ENCODE measurements around the gene KRTAP12-1.
"Not testable (repeated sequence)": the region's sequence is repeated elsewhere in the genome, so short reads cannot be mapped to it uniquely, and the experiment has no call there.

The KRTAP12-1 gene

DNA sequence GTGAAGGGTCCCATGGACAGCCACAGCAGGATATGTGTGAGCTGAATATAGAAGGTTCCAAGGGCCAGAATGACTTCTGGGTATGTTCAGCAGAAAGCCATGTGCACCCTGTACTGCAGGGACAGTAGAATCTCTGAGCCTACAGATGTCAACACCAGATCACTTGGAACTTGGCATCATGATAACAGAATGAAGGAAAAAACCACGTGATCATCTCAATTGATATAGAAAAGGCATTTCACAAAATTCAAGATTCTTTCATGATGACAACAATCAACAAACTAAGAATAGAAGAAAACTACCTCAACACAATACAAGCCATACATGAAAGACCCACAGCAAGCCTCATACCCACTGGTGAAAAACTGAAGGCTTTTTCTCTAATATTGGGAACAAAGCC is 14.4 kb downstream of the KRTAP12-1 start:
- no peak for DNase-seq (ENCODE audit: low read depth in 2 of 2)

DNA sequence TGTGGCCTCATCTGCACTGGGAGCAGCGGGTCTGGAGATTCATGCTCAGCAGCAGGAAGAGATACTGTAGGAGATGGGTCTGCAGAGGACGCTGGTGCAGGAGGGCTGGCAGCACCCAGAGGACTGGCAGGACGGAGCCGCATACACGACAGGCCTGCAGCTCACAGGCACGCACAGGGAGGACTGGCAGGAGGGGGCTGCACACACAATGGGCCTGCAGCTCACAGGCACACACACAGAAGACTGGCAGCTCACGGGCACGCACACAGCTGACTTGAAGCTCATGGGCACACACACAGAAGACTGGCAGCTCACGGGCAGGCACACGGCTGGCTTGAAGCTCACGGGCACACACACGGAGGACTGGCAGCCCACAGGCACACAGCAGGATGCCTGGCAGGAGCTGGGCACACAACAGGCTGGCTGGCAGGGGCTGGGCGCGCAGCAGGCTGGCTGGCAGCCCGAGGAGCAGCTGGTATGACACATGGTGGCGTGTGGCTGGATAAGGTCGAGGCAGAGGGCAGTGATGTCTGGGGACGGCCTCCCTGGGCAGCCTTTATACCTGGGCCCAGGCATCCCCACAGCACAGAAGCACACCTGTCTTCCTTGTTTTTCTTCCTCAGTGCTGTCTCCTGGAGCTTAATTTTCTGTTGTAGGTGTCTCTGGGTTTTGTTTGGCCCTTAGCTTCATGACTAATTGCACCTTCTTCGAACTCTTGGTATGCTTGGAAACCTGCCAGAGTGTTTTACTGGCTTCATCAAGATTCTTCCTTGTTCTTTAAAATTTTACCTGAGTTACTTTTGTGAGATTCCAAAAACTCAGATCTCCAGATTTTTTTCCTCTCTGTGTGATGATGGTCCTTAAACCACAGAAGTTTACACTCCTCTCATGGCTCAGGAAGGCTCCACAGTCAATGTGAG is 15.3 kb downstream of the KRTAP12-1 start, which contains the start of gene KRTAP12-2:
Gene KRTAP12-2 (minus strand): TSS at position 527 of the 920 bp plus-strand sequence. CDS start 41 bp downstream, at position 486.
- DNase-seq (ENCODE audit: low read depth in 2 of 2) = no peak

DNA sequence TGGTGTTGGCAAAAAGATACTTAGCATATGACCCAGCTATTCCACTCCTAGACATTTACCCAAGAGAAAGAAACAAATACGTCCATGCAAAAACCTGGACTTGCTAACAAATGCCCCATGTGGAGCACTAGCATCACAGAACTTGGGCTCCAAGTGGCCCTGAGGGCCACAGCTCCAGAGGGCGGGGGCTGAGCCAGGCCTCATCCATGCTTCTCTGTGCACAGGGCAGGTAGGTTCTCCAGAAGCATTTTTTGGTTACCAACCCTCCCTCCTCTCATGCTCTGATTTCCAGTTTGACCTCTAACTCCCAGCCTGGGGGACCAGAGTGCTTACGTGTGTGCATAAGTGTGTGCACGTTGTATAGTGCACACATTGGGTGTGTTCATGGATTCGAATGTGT is 17.3 kb downstream of the KRTAP12-1 start:
- no peak for DNase-seq (ENCODE audit: low read depth in 2 of 2)

DNA sequence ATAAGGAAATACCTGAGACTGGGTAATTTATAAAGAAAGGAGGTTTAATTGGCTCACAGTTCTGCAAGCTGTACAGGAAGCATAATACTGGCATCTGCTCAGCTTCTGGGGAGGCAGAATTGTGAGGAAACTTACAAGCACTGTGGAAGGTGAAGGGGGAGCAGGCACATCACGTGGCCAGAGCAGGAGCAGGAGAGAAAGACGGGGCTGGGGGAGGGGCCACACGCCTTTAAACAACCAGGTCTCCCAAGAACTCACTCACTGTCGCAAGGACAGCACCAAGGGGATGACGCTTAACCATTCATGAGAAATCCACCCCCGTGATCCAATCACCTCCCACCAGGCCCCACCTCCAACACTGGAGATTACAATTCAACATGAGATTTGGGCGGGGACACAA is 20.4 kb downstream of the KRTAP12-1 start:
- not testable (repeated sequence) for DNase-seq (ENCODE audit: low read depth in 2 of 2)

DNA sequence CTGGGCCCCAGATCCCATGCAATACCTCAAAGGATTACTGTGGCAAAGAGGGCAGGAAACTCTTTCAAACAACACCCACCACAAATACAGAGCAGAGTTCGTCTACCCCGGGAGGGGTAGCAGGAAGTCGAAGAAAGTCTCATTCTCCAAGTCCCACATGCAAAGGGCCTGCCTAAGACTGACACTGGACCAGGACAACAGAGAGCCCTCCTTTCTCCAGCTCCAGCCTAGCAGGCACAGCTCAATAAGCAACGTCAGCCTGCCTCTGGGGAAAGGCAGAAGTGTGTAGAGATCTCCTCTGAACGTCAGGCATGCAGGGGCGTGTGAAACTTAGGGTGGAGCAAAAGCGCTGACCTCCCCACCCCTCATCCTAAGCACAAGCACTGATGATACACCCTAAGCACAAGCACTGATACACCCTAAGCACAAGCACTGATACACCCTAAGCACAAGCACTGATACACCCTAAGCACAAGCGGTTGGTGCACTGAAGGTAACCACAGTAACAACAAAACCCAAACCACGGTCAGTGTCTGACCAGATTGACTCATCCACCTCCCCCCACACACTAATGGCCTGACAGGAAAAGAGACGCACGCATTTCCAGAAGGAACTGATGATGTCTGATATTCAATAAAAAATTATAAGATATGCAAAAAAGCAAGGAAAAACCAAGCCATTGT is 22.9 kb downstream of the KRTAP12-1 start:
- DNase-seq (ENCODE audit: low read depth in 2 of 2) = no peak

DNA sequence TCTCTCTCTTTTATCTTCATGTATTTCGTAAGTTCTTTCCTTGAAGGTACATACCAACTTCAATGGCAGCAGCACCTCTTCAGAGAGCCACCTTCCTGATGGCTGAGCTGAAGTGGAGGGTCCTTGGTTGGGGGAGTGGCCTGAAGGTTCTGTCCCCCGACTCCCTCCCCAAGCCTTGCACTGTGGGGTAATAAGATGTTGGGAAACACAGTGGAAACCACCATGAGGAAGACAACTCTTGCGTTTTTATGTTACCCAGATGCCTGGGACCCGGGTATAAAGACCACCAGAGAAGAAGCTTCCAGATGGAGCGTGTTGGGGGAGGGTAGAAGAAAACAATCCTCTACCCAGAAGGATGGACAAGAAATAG is 23.4 kb downstream of the KRTAP12-1 start:
- DNase-seq (ENCODE audit: low read depth in 2 of 2) = no peak

DNA sequence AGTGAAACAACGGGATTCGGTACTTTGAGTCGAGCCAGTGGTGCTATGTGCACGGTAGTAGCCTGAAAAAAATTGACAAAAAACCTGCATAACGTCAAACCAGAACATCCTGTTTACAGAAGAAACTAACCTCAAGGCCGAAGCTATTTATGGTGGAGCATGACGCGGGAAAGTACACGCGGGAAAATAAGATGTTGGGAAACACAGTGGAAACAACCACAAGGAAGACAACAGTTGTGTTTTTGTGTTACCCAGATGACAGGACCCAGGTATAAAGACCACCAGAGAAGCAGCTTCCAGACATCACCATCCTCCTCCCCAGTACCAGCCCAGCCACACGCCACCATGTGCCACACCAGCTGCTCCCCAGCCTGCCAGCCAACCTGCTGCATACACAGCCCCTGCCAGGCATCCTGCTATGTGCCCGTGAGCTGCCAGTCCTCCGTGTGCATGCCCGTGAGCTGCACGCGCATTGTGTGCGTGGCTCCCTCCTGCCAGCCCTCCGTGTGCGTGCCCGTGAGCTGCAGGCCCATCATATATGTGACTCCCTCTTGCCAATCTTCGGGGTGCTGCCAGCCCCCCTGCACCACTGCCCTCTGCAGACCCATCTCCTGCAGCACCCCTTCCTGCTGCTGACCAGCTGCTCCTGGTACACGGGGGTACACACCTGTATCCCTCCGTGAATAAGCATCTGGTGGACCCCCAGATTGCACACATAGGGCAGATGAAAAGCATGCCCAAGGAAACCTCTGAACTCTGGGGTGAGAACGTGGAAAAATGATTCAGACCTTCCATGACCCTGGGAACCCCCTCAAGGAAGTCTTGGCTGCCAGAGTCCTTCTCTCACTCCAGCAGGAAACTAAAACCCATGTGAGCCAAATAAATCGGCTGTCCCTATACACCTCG is 24.1 kb downstream of the KRTAP12-1 start, which contains the start of gene KRTAP12-3:
Gene KRTAP12-3 (plus strand): TSS at position 298 of the 906 bp plus-strand sequence. CDS start 48 bp downstream, at position 346.
- DNase-seq (ENCODE audit: low read depth in 2 of 2) = no peak

DNA sequence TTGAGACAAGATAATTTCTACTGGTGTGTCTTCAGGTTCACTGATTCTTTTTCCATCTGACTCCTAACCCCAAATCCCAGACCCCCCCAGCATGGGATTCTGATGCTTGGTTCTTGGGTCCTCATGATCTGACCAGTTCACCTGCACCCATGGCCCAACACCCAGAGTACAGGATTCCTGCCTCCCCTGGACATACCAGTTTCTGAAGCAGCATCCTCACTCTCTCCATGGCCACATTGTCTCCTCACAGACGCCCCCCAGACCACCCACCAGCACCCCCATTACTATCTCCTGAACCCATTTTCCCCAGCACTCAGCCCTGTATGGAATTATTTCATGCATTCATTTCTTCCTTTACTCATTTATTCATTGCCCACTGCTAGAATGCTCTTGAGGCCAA is 25.1 kb downstream of the KRTAP12-1 start:
- DNase-seq (ENCODE audit: low read depth in 2 of 2) = no peak

DNA sequence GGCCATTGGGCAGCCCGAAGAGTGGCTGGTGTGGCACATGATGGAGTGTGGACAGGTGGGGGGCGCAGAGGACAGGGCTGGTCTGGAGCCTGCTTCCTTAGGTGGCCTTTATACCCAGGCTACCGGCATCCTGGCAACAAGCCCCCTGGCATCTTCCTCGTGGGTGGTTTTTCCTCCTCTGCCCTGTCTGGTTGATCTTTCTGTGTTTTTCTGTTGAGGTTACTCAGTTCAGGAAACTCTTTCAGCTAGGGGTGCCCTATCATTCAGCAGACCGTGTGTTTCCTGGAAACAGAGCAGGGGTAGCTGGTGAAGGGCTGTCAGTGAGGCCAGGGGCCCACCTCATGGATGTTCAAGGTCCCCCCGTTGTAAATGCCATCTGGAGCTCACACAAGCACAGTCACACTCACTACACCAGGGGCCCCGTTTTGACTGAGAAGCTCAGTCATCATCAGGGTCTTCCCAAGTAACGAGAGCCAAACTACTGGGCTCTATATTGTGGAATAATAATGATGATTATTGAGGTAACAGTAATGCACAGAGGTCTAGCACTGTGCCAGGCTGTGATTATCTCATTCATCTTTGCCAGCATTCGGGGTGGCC is 27.3 kb downstream of the KRTAP12-1 start, which contains the start of gene KRTAP12-4:
Gene KRTAP12-4 (minus strand): TSS at position 84 of the 600 bp plus-strand sequence. CDS start 45 bp downstream, at position 39.
- DNase-seq (ENCODE audit: low read depth in 2 of 2) = no peak

DNA sequence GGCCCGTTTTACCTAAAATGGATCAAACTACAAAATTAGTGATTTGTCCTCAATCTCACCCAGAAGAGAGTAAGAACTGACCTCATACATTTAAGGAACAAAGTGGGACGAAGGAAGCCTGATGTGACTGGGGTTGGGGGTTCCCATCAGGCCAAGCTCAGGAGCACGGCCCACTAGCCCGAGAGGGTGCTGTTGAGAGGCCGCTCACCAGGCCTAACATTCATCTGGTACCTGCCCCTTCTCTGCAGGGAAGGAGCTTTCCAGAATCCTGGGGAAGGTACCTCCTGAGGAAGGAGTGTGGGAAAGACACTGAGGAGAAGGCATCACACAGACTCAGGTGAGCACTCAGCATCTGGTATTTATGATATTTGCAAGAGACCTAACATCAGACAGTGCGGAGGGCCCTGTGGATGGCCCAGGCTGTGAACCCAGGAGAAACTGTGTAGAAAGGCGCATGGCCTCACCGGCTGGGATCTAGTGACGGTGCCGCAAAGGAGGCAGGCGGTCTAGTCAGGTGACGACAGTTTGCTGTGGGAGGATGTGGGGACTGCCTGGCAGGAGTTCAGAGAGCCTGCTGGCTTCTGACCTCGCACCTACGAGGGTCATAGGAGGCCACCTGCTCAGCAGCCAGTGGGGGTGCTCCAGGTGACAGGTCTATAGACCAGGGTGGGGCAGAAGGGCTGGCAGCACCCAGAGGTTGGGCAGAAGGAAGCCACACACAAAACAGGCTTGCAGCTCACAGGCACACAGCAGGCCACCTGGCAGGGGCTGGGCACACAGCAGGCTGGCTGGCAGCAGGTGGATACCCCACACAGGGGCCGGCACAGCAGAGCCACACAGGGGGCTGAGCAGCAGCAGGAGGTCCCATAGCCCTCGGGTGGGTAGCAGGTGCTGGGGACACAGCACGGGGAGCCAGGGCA is 28.0 kb downstream of the KRTAP12-1 start:
- DNase-seq (ENCODE audit: low read depth in 2 of 2) = no peak

DNA sequence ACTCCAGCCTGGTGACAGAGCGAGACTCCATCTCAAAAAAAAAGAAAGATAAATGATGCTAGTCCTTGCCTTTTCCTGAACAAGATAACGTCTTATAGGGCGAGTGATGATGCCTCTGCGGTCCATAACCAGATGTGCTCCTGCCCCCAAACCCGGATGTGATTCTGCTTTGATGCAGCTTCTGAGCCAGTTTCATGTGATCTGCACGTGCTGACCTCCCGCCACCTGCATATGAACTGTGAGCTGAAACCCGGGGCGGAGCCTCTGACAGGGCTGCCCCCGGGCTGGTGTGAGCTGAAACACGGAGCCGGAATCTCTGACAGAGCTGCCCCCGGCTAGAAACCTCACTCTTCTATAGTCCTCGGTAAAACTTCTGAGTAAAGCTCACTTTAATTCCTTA is 28.8 kb downstream of the KRTAP12-1 start:
- no peak for DNase-seq (ENCODE audit: low read depth in 2 of 2)

DNA sequence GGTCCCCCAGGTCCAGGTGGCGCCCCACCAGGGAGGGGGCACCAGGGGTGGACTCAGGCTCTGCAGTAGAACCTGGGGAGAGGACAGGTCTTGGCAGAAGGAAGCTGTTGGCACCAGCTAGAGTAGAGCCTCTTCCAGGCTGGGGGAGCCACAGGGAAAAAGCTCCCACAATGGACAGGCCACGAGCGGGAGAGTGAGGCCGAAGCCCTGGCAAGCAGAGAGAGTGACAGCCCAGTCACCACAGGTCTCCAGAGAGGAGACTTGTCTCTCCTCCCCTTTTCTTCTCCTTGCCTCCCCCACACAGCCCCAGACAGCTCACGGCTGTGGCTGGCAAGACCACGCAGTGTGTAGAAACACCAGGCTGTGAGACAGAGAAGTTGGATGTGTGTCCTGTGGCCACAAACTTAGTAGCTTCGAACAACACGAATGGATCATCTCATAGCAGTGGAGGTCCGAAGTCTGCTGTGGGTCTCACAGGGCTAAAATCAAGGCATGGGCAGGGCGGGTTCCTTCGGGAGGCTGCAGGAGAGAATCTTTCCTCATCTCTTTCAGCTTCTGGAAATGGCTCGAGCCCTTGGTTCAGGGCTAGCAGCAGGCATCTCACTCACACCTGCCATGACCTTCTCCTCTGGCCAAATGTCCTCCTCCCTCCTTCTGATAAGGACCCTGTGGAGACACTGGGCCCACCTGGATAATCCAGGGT is 30.8 kb downstream of the KRTAP12-1 start:
- no peak for DNase-seq (ENCODE audit: low read depth in 2 of 2)

DNA sequence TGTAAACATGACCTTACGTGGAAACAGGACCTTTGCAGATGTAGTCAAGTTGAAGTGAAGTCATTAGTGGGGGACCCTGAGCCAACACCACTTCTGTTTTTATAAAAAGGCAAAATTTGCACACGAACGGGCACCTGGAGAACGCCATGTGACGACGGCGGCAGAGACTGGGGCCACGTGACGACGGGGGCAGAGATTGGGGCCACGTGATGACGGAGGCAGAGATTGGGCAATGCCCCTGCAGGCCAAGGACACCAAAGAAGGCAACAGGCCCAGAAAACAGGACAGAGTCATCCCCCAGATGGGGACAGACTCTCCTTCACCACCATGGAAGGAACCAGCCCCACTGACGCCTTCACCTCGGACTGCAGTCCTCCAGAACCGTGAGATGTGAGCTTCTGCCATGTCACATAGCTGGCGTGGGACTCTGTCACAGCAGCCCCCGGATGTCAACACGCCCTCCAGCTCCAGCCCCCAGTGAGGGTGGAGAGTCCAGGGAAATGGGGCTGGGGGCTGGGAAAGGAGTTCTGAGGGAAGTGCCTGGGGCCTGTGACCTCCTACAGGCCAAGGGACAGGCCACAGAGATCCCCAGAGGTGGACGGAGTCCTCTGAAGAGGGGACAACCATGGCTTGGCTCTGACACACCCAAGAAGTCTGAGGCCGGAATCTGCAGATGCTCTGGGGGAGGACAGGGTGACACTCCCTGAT is 31.5 kb downstream of the KRTAP12-1 start:
- DNase-seq (ENCODE audit: low read depth in 2 of 2) = no peak

DNA sequence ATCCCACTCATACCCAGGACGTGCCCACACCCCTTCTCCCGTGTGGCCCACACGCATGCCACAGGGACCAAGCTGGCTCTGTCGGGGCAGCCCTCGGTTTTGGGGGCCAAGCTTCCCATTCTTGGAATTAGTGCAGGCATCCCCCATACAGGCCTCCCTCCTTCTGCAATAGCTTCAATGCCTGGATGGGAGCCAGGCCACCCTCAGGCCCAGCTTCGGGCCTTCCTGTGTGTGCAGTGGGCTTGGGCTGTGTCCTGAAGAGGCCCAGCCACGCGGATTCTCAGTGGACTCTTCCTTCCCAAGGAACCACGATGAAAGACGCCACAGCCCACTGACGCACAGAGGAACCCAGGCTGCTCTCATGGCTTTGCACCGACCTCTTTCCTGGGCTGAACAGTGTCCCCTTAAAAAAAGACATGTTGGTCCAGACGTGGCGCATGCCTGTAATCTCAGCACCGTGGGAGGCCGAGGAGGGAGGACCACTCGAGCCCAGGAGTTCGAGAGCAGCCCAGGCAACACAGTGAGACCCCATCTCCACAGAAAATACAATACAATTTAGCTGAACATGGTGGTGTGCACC is 32.4 kb downstream of the KRTAP12-1 start:
- no peak for DNase-seq (ENCODE audit: low read depth in 2 of 2)

DNA sequence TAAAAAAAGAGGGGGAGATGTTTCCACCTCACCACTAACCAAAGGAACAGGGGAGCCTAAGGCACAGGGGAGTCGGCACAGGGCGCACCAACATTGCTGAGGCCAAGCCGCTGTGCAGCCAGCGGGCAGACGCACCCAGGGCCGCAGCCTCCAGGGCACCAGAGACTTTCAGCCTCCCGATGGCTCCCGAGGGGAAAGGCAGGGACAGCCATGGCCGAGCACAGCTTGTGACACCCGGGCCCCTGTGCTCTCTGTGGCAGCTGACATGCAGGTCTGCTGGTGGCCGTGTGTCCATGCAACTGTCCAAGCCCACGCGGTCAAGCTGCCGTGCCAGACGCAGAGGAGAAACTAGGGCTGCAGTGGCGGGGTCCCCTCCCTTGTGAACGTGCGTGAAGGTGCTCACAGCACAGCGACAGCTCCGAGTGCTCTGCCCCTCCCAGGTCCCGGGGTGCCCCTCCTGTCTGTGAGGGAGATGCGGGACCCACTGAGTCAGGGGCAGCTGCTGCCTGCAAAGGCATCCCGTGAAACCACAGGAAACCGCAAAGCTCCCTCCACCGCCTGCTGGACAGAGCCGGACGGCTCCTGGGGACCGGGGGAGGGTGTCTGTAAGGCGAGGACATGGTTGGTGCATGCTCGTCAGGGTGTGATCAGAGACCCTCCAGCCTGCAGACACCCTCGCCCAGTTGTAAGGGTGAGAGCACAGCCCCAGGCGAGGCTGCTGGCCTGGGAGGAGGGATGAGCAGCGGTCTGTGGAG is 33.2 kb downstream of the KRTAP12-1 start:
- DNase-seq (ENCODE audit: low read depth in 2 of 2) = no peak

DNA sequence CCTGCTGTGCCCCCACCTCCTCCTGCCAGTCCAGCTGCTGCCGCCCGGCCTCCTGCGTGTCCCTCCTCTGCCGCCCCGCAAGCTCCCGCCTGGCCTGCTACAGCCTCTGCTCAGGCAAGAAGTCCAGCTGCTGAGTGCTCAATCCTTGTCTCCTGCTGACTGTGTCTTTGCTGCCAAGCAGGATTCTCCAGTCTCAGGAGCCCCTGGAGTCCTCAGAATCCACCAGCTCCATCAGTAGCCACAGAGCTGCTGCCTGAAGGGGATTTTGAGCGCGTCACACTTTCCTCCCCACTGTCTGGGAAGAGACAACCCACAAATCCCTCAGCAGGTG is 34.8 kb downstream of the KRTAP12-1 start:
- no peak for DNase-seq (ENCODE audit: low read depth in 2 of 2)

DNA sequence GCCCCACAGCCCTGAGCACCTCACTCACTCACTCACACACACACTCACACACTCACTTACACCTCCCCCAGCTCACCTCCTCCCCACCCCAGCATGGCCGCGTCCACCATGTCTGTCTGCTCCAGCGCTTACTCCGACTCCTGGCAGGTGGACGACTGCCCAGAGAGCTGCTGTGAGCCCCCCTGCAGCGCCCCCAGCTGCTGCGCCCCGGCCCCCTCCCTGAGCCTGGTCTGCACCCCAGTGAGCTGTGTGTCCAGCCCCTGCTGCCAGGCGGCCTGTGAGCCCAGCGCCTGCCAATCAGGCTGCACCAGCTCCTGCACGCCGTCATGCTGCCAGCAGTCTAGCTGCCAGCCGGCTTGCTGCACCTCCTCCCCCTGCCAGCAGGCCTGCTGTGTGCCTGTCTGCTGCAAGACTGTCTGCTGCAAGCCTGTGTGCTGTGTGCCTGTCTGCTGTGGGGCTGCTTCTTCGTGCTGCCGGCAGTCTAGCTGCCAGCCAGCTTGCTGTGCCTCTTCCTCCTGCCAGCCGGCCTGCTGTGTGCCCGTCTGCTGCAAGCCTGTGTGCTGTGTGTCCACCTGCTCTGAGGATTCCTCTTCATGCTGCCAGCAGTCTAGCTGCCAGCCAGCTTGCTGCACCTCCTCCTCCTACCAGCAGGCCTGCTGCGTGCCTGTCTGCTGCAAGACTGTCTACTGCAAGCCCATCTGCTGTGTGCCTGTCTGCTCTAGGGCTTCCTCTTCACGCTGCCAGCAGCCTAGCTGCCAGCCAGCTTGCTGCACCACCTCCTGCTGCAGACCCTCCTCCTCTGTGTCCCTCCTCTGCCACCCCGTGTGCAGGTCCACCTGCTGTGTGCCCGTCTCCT is 35.4 kb downstream of the KRTAP12-1 start, which contains the start of gene KRTAP10-11:
Gene KRTAP10-11 (plus strand): TSS at position 49 of the 856 bp plus-strand sequence. CDS start 45 bp downstream, at position 94.
- DNase-seq (ENCODE audit: low read depth in 2 of 2) = not testable (repeated sequence)
